ENCODE data around the gene TMED4.

DNA sequence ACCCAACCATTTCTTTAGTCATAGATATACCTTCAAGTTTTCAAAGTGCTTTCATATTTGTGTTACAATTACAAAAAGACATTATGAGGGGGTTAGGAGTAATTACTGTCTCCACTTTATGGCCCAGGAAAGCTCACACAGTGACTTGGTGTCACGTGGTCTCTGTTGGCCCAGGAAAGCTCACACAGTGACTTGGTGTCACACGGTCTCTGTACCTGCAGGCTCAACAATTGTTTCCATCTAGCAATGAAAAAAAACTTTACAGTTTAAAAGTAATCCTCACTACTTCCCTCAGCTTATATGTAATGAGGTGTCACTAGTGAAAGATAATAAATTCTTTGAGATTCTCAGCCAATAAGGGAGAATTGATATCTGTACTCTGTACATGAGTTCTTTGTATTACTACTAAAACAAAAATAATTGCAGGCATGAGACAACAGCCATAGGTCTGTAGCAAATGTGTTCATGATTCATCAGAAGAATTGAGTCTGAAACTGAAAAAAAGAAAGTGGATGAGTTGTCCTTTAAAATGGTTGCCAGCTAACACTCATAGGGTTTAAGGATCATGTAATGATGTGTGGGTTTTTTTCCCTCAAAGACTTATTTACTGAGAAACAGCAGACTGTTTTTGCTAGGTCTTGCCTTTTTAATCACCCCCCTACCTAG lies 35.3 kb upstream of the TMED4 start:
- TF ChIP-seq, protein P1, sequence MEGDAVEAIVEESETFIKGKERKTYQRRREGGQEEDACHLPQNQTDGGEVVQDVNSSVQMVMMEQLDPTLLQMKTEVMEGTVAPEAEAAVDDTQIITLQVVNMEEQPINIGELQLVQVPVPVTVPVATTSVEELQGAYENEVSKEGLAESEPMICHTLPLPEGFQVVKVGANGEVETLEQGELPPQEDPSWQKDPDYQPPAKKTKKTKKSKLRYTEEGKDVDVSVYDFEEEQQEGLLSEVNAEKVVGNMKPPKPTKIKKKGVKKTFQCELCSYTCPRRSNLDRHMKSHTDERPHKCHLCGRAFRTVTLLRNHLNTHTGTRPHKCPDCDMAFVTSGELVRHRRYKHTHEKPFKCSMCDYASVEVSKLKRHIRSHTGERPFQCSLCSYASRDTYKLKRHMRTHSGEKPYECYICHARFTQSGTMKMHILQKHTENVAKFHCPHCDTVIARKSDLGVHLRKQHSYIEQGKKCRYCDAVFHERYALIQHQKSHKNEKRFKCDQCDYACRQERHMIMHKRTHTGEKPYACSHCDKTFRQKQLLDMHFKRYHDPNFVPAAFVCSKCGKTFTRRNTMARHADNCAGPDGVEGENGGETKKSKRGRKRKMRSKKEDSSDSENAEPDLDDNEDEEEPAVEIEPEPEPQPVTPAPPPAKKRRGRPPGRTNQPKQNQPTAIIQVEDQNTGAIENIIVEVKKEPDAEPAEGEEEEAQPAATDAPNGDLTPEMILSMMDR (IDR thresholded peaks at IDR 0.05): no peak
- no peak for TF ChIP-seq POLR2A (IDR thresholded peaks at IDR 0.05)

Measured in suprapubic skin (tissue), 3 donors.